NOMO-1 treated with DMSO at 0.1 percent for 48 hours (cell line): Measurements from ENCODE around the gene ECI1.

Experiments used
- DNase-seq: peaks from one replicate; lab custom pipeline; 2025; ENCODE audit not compliant: unreplicated experiment; lab: John Stamatoyannopoulos, UW

Gene ECI1

GRCh38 chr16:2251296-2252111, at the start of gene ECI1:
ECI1 (minus strand) TSS chr16:2251587; CDS start chr16:2251566, 21 bp downstream.
- peak; percentile 87 for DNase-seq

- no peak for DNase-seq
Measured at GRCh38 chr16:2299915-2300192, 48.5 kb upstream of the ECI1 start.

- no peak for DNase-seq
Measured at GRCh38 chr16:2299121-2299914, 47.9 kb upstream of the ECI1 start.

- DNase-seq, result no peak
Measured at GRCh38 chr16:2298621-2299020, 47.2 kb upstream of the ECI1 start.

- DNase-seq, result no peak
Measured at GRCh38 chr16:2297506-2297860, 46.1 kb upstream of the ECI1 start.

- no peak for DNase-seq
Measured at GRCh38 chr16:2296661-2297505, 45.5 kb upstream of the ECI1 start.

GRCh38 chr16:2295056-2295798, 43.8 kb upstream of the ECI1 start:
- DNase-seq, result peak; percentile 18

- no peak for DNase-seq
Measured at GRCh38 chr16:2292221-2292620, 40.8 kb upstream of the ECI1 start.

GRCh38 chr16:2289282-2289681, 37.9 kb upstream of the ECI1 start:
- no peak for DNase-seq

- DNase-seq, result no peak
Measured at GRCh38 chr16:2288726-2289125, 37.3 kb upstream of the ECI1 start.

- no peak for DNase-seq
Measured at GRCh38 chr16:2287916-2288547, 36.6 kb upstream of the ECI1 start.

GRCh38 chr16:2286550-2286949, 35.2 kb upstream of the ECI1 start:
- DNase-seq, result no peak

- no peak for DNase-seq
Measured at GRCh38 chr16:2285731-2286191, 34.4 kb upstream of the ECI1 start.

GRCh38 chr16:2284797-2285576, 33.6 kb upstream of the ECI1 start:
- no peak for DNase-seq

- no peak for DNase-seq
Measured at GRCh38 chr16:2284001-2284770, 32.8 kb upstream of the ECI1 start.

GRCh38 chr16:2282866-2283555, 31.6 kb upstream of the ECI1 start:
- DNase-seq, result no peak

GRCh38 chr16:2282262-2282661, 30.9 kb upstream of the ECI1 start:
- DNase-seq, result peak; percentile 4

- DNase-seq, result no peak
Measured at GRCh38 chr16:2280981-2281542, 29.7 kb upstream of the ECI1 start.
